OCI-LY1 (cell line): ENCODE data around the gene RFX2.

Experiments used
- H2AFZ ChIP-seq: fragments of 200-600 bp; sonication (generic), shearing (Covaris generic); 2 replicates; pipeline ENCODE4 v1.6.0; 2014; ENCODE audit warnings: antibody characterized with exemption, mild to moderate bottlenecking, low read length
- H3F3A ChIP-seq: fragments of 200-600 bp; sonication (generic), shearing (Covaris generic); 2 replicates; pipeline ENCODE4 v1.6.0; 2014; ENCODE audit warnings: mild to moderate bottlenecking, antibody characterized with exemption, low read length, moderate library complexity; ENCODE audit not compliant: insufficient read depth
- H3K27ac ChIP-seq: fragments of 200-600 bp; sonication (generic); 2 replicates; pipeline ENCODE4 v1.5.1; 2014; ENCODE audit warnings: low read length, mixed run types, mild to moderate bottlenecking, low read depth; ENCODE audit not compliant: poor library complexity, severe bottlenecking
- H3K27me3 ChIP-seq: fragments of 200-600 bp; sonication (generic); 2 replicates; pipeline ENCODE4 v1.6.0; 2014; ENCODE audit warnings: antibody characterized with exemption, mild to moderate bottlenecking, low read length, moderate library complexity; ENCODE audit not compliant: insufficient read depth
- H3K36me3 ChIP-seq: fragments of 200-600 bp; sonication (generic); 2 replicates; pipeline ENCODE4 v1.6.1; 2014; ENCODE audit warnings: mild to moderate bottlenecking, antibody characterized with exemption, low read length, moderate library complexity, mixed read lengths; ENCODE audit not compliant: insufficient read depth
- H3K4me1 ChIP-seq: fragments of 200-600 bp; sonication (generic); 2 replicates; pipeline ENCODE4 v1.5.1; 2014; ENCODE audit warnings: mild to moderate bottlenecking, low read length, moderate library complexity; ENCODE audit not compliant: insufficient read depth, severe bottlenecking
- H3K4me2 ChIP-seq: fragments of 200-600 bp; sonication (generic), shearing (Covaris generic); 2 replicates; pipeline ENCODE4 v1.6.1; 2014; ENCODE audit warnings: low read length
- H3K4me3 ChIP-seq: fragments of 200-600 bp; sonication (generic); 2 replicates; pipeline ENCODE4 v1.5.1; 2014; ENCODE audit warnings: low read length, low read depth, mild to moderate bottlenecking, mixed read lengths; ENCODE audit not compliant: poor library complexity, severe bottlenecking
- H3K79me2 ChIP-seq: fragments of 200-600 bp; shearing (Covaris generic); 2 replicates; pipeline ENCODE4 v1.6.1; 2016; ENCODE audit warnings: mixed run types, low read length, mixed read lengths; ENCODE audit not compliant: insufficient read depth
- H3K9ac ChIP-seq: fragments of 200-600 bp; sonication (generic), shearing (Covaris generic); 2 replicates; pipeline ENCODE4 v1.6.1; 2014; ENCODE audit warnings: mild to moderate bottlenecking, low read length, mixed read lengths
- H3K9me2 ChIP-seq: fragments of 200-600 bp; sonication (generic), shearing (Covaris generic); 2 replicates; pipeline ENCODE4 v1.6.1; 2014; ENCODE audit warnings: low read depth, mild to moderate bottlenecking, low read length, mixed read lengths
- H3K9me3 ChIP-seq: fragments of 200-600 bp; shearing (Covaris generic); 2 replicates; pipeline ENCODE4 v1.6.1; 2014; ENCODE audit warnings: low read length, mixed read lengths
- H4K20me1 ChIP-seq: fragments of 200-600 bp; sonication (generic), shearing (Covaris generic); 2 replicates; pipeline ENCODE4 v1.6.0; 2016; ENCODE audit warnings: mild to moderate bottlenecking, low read length; ENCODE audit not compliant: insufficient read depth
- EZH2 ChIP-seq: fragments of 200-600 bp; sonication (generic), shearing (Covaris generic); IDR thresholded peaks from 2 replicates; pipeline ENCODE4 v1.8.0; 2017; ENCODE audit warnings: borderline replicate concordance, mixed run types, mild to moderate bottlenecking, antibody characterized with exemption, low read length, moderate library complexity, mixed read lengths
- TF ChIP-seq, protein P1 (sequence below): fragments of 200-600 bp; sonication (generic), shearing (Covaris generic); IDR thresholded peaks from 2 replicates; pipeline ENCODE4 v1.5.1; 2017; ENCODE audit warnings: mild to moderate bottlenecking, antibody characterized with exemption, low read length, moderate library complexity, mixed read lengths

The RFX2 gene

DNA sequence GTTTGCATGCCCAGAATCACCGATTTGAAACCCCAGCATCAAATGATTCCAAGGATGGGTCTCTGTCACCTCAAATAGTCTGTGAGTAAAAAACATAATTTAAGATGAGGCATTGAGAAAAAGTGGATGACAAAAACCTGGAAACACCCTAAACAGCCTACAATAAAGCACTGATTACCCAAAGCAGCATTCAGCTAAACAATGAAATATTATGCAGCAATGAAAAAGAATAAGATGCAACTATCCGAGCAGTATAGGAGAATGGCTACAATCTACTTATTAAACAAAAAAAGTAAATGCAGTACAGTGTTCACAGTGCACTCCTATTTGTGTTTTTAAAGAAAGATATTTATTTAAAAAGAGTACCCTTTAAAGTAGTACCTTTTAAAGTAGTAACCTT lies 7.7 kb upstream of the RFX2 start:
- Histone ChIP-seq H3K36me3 (no peaks in the 10 kb centered on the region), H3F3A (no peaks in the 10 kb centered on the region), H3K9me2 (no peaks in the 10 kb centered on the region), H3K4me1 (no peaks in the 10 kb centered on the region), H3K27me3 (peaks cover 3% of the 10 kb centered on the region; the same call in 1 of the 2 replicates), H3K79me2 (no peaks in the 10 kb centered on the region), H3K9me3 (no peaks in the 10 kb centered on the region), H3K4me3 (no peak overlapping the region), H4K20me1 (no peaks in the 10 kb centered on the region), H3K9ac (no peak overlapping the region), H3K27ac (no peak overlapping the region), H2AFZ (no peak overlapping the region), H3K4me2 (no peak overlapping the region)
- TF ChIP-seq EZH2, result no peak
- TF ChIP-seq, protein P1, sequence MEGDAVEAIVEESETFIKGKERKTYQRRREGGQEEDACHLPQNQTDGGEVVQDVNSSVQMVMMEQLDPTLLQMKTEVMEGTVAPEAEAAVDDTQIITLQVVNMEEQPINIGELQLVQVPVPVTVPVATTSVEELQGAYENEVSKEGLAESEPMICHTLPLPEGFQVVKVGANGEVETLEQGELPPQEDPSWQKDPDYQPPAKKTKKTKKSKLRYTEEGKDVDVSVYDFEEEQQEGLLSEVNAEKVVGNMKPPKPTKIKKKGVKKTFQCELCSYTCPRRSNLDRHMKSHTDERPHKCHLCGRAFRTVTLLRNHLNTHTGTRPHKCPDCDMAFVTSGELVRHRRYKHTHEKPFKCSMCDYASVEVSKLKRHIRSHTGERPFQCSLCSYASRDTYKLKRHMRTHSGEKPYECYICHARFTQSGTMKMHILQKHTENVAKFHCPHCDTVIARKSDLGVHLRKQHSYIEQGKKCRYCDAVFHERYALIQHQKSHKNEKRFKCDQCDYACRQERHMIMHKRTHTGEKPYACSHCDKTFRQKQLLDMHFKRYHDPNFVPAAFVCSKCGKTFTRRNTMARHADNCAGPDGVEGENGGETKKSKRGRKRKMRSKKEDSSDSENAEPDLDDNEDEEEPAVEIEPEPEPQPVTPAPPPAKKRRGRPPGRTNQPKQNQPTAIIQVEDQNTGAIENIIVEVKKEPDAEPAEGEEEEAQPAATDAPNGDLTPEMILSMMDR, result no peak

DNA sequence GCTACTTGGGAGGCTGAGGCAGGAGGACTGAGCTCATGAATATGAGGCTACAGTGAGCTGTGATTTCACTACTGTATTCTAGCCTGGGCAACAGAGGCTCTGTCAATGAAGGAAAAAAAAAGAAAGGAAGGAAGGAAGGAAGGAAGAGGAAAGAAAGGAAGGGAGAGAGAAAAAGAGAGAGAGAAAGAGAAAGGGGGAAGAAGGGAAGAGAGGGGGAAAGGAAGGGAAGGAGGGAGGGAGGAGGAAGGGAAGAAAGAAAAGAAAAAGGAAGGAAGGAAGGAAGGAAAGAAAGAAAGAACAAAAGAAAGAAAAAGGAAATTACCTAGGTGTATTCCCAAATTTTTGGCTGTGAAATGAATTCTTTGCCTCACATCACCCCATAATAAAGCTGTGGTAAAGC lies 7.2 kb upstream of the RFX2 start:
- no peak for TF ChIP-seq EZH2
- TF ChIP-seq, protein P1, result no peak
- Histone ChIP-seq H3F3A (no peaks in the 10 kb centered on the region), H4K20me1 (no peaks in the 10 kb centered on the region), H3K79me2 (no peaks in the 10 kb centered on the region), H3K4me1 (no peaks in the 10 kb centered on the region), H3K9me2 (no peaks in the 10 kb centered on the region), H3K36me3 (no peaks in the 10 kb centered on the region), H3K27ac (no peak overlapping the region), H3K27me3 (peaks cover 3% of the 10 kb centered on the region; the same call in 1 of the 2 replicates), H3K9me3 (no peaks in the 10 kb centered on the region), H3K9ac (no peak overlapping the region), H3K4me3 (no peak overlapping the region), H3K4me2 (no peak overlapping the region), H2AFZ (no peak overlapping the region)

DNA sequence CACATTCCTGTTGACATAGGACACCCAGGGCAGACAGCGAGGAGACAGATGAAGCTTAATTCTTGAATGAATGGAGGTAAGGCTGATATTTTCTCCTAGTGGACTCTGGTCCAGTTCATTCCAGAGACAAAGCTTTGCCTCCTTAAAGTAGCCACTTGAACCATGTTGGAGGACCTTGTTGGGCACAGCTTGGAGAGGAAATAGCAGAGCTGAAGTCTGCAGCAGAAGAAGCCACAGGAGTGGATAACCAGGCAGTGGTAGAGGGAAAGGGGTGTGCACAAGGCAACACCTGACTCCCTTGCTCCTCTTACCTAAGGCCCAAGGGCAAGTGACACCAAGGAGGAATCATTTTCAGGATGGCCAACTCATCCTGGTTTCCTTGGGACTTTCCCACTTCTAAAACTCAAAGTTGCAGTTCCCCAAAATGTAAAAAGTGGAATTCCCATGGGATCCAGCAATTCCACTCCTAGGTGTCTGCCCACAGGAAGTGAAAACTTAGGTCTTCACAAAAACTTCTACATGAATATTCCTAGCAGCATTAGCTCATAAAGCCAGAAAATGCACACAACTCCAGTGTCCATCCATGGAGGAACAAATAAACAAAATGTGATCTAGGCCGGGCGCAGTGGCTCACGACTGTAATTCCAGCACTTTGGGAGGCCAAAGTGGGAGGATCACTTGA lies 6.6 kb upstream of the RFX2 start:
- Histone ChIP-seq H3K36me3 (no peaks in the 10 kb centered on the region), H3K9me2 (no peaks in the 10 kb centered on the region), H3K27me3 (peaks cover 3% of the 10 kb centered on the region; the same call in 1 of the 2 replicates), H3K79me2 (no peaks in the 10 kb centered on the region), H4K20me1 (no peaks in the 10 kb centered on the region), H3K4me3 (no peak overlapping the region), H2AFZ (no peak overlapping the region), H3K27ac (no peak overlapping the region), H3K9me3 (no peaks in the 10 kb centered on the region), H3F3A (no peaks in the 10 kb centered on the region), H3K4me2 (no peak overlapping the region), H3K4me1 (no peaks in the 10 kb centered on the region), H3K9ac (no peak overlapping the region)
- TF ChIP-seq, protein P1, result no peak
- TF ChIP-seq EZH2, result no peak
